IPS DF 19.7 (cell line): ENCODE results near the gene CDCA5.

ENCODE experiments used
- DNase-seq: peaks from one replicate; pipeline ENCODE4 v3.0.0-alpha.2; 2013; ENCODE audit warnings: low read depth, low spot score

Gene CDCA5

DNA sequence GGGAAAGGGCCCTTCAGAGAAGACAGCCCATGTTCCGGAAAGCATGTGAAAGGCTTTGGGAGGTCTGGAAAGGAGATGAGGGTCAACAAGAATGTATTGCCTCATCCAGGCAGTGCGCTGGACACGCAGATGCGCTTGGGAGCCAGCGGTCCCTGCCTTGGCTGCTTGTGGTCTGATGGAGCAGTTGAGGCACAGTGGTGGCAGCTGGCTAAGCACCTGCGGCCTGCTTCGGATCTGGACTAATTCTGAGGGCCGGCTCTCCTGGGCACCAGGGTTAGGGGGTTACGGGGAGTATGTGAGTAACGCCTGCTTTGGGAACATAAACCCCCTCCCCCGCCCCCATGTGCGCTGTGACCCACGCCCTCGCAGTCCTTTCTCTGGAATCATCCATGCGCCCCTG lies 23.2 kb upstream of the CDCA5 start:
- DNase-seq = no peak

DNA sequence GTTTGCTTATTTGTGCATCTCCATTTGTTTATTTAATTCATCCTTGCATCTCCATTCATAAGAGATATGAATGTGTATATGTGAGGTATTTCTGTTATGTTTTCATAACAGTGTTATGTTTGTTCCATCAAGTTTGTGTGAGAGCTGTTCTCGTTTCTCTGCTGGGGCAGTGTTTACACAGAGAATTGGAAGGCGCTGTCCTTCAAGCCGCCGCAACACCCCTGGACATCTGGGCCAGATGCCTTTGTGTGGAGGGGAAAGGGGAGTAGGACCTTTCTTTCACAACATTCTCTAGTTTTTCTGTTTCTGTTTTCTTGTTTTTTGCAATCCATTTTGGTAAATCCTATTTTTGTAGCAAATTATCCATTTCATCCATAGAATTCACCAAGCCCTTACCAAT lies 20.8 kb upstream of the CDCA5 start:
- no peak for DNase-seq

DNA sequence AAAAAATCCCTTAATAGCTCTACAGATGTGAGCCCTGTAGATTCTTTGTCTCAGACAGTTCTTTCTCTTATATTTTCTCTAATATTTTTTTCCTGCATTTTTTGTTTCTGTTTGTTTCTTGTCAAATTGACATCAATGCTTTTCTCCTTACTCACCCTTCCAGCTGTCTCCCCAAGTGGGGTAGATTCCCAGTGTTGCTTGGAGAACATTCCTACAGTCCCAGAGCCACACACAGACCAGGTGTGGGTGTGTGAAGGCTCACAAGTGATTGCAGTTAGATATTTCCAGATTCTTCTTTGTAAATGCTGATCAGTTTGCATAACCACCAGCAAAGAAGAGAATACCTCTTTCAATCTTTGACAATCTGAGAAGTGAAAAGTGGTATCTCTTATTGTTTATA lies 19.6 kb upstream of the CDCA5 start:
- DNase-seq = no peak

DNA sequence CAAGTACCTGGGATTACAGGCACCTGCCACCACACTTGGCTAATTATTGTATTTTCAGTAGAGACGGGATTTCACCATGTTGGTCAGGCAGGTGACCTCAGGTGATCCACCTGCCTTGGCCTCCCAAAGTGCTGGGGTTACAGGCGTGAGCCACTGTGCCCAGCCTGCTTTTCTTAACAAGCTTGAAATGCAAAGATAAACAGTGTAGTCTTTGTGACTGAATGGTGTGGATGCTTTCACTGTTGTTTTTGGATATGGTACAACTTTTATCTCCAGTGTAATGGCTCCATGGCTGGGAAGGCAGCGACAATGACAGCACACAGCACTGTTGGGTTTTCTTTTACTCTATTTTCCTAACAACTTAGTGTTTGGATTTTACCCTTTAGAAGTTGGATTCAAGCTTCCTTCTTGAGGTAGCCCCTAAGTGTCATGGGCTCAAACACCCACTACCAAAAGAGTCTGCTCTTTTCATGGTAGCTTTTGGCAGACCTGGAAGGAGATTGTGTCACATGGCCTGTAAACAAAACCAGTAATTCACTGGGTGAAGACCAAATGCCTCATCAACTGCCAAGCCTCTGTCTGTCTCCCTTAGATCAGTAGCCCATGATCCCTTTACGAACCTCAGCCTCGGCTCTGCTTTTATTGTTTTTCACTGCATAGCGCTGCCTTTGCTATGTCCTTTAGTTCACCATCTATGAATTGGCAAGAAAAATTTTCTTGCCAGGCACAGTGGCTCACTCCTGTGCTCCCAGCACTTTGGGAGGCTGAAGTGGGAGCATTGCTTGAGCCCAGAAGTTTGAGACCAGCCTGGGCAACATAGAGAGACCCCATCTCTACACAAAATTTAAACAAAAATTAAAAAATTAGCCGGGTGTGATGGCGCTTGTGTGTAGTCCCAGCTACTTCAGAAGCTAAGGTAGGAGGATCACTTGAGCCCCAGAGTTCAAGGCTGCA lies 18.6 kb upstream of the CDCA5 start:
- no peak for DNase-seq

DNA sequence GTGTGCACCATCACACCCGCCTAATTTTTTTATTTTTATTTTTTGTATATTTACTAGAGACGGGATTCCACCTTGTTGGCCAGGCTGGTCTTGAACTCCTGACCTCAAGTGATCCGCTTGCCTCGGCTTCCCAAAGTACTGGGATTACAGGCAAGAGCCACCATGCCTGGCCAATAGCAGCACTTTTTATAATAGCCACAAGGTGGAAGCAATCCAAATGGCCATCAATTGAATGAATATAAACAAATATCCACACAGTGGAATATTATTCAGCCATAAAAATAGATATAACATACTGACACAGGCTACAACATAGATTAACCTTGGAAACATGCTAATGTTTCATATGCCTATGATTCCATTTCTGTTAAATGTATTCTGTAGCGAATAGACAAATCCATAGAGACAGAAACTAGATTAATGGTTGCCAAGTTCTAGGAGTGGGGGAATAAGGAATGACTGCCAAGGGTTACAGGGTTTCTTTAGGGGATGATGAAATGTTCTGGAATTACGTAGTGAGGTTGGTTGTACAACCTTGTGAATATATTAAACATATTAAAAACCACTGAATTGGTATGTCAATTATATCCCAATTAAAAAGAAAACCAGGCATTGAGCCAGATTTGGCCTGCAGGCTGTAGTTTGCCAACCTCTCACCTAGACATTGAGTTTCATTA lies 17.0 kb upstream of the CDCA5 start:
- no peak for DNase-seq

DNA sequence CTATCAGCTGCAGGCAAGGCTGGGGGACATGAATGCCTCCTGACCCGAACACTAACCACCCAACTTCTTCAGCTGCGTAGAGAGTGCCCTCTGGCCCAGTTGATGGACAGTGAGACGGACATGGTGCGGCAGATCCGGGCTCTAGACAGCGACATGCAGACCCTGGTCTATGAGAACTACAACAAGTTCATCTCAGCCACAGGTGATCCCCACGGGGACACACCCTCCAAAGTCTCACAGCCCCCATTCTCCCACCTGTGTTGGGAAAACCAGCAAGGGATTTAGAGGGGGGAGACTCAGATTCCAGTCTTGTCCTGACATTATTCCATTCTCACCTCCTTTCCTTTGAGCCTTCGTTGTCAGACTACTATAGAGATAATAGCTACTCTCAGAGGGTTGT lies 13.1 kb upstream of the CDCA5 start:
- DNase-seq = no peak

DNA sequence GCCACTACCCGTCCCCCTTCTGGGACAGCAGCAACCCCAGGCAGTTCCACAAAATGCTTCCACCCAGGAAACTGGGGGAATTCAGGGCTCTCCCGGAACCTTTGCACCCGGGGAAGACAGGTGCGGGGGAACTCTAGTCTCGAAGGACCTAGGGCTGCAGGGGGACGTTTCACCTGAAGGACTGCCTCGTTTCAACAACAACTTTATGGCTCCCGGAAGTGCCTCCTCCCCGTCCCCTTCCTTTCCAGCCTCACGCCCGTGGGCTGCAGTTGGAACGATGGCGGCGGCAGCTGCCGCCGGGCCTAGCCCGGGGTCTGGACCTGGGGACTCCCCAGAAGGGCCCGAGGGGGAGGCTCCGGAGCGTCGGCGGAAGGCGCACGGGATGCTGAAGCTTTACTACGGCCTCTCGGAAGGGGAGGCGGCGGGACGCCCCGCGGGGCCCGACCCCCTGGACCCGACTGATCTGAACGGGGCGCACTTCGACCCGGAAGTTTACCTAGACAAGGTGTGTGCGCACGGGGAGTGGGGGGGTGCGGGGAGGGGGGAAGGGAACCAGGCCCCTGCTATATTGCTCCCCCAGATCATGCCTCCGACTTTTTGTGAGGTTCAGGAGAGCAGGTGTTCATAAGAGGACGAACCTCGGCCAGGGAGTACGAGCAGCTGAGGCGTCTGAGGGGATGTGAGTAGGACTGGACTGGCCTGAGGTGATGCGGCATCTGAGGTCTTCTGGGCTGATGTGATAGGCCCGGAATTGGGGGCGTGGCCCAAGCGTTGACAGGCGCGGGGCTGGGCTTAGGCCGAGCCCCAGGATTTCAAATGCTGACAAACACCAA lies 12.3 kb upstream of the CDCA5 start, which contains the start of gene VPS51:
Gene VPS51 (plus strand): TSS at position 241 of the 833 bp plus-strand sequence. CDS start 37 bp downstream, at position 278.
- DNase-seq = peak; percentile 82

DNA sequence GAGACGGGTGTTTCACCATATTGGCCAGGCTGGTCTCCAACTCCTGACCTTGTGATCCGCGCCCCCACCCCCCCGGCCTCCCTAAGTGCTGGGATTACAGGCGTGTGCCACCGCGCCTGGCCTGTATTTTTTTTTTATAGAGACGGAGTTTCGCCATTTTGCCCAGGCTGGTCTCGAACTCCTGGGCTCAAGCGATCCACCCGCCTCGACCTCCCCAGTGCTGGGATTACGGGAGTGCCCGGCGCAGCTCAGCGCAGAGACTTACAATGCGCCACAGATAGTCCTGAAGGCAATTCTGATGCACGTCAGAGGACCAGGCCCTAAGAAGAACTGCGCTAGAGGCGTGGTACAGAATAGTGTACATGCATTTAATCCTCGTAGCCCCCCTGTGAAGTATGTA lies 11.6 kb upstream of the CDCA5 start:
- no peak for DNase-seq

DNA sequence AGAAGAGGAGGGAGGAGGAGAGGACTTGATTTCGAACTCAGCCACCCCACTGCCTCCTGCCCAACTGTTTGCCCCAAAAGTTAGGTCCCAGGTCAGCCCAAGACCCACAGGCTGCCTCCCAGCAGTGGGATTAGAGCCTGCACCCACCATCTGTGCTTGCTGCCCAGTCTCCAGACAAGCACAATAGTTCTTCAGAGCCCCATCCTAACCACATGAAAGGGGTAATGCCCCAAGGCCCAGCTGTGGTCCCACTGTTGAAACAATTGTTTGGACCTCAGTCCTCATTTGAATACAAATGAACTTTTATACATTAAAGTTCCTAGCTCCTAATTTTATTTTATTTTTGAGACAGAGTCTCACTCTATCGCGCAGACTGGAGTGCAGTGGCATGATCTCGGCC lies 6.8 kb upstream of the CDCA5 start:
- no peak for DNase-seq

DNA sequence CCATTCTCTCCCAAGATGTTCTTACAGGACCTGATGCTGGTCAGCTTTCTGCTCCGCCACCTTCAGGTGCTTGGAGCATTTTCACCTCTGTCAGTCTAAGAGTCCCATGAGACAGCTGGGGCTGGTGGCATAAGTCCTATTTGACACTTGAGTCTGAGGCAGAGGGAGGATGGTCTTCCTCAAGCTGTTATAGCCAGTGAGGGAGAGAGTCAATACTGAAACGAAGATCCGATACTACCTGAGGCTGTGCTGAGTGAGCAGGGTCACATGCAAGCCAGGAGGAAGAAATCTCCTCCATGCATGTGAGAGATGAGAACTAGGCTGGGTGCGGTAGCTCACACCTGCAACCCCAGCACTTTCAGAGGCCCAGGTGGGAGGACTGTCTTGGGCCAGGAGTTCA lies 5.8 kb upstream of the CDCA5 start:
- no peak for DNase-seq

DNA sequence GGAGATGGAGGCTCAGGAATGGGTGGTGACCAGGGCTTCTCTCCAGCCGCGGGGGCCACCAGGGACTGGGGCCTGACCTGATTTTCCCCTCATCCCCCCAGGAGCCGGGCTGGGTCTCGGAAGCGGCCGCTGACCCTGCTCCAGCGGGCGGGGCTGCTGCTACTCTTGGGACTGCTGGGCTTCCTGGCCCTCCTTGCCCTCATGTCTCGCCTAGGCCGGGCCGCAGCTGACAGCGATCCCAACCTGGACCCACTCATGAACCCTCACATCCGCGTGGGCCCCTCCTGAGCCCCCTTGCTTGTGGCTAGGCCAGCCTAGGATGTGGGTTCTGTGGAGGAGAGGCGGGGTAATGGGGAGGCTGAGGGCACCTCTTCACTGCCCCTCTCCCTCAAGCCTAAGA lies 4.0 kb upstream of the CDCA5 start:
- DNase-seq = no peak

DNA sequence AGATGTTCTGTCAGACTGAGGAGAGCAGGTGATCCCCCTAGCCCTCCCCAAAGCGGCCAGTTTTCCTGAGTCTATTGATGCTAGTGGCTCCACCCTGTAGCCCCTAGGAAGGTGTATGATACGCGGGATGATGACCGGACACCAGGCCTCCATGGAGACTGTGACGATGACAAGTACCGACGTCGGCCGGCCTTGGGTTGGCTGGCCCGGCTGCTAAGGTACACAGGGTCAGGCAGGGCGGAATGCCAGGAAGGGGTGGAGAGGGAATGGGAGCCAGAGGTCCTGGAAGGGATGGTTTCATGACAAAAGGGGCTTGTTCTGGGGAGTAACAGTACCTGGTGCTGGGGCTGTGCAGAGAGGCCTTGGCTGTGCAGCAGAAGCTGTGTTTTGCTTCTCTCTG lies 3.4 kb upstream of the CDCA5 start:
- DNase-seq = no peak

DNA sequence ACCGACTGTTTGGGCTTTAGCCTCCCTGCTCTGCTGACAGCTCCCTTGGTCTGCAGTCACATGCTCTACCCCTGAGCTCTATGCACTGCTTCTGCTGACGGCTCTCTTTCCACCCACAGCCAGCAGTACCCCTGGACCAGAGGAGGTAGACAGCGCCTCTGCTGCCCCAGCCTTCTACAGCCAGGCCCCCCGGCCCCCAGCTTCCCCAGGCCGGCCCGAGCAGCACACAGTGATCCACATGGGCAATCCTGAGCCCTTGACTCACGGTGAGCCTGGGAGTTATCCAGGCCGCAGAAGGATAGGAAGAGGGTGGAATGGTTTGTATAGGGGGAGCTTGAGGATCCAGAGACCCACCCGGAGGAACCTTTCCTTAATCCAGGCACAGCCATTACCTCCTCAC lies 3.0 kb upstream of the CDCA5 start:
- no peak for DNase-seq

DNA sequence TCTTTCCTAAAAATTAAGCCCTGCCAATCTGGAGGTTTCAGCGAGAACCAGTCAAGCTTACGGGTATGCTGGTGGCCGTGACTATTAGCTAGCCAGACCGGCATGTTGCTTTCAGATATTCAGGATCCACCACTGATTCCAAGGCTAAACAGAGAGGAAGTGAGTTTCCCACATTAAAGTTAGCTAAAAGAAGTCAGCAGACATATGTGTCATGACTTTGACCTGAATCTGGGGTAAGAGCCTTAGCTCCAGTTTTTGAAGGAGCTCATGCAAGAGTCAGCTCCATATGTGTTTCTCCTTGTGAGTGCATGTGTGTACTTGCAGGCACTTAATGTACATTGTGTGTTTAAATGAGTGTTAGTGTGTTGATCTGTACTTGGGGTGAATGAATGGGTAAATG lies 1.6 kb upstream of the CDCA5 start:
- no peak for DNase-seq

DNA sequence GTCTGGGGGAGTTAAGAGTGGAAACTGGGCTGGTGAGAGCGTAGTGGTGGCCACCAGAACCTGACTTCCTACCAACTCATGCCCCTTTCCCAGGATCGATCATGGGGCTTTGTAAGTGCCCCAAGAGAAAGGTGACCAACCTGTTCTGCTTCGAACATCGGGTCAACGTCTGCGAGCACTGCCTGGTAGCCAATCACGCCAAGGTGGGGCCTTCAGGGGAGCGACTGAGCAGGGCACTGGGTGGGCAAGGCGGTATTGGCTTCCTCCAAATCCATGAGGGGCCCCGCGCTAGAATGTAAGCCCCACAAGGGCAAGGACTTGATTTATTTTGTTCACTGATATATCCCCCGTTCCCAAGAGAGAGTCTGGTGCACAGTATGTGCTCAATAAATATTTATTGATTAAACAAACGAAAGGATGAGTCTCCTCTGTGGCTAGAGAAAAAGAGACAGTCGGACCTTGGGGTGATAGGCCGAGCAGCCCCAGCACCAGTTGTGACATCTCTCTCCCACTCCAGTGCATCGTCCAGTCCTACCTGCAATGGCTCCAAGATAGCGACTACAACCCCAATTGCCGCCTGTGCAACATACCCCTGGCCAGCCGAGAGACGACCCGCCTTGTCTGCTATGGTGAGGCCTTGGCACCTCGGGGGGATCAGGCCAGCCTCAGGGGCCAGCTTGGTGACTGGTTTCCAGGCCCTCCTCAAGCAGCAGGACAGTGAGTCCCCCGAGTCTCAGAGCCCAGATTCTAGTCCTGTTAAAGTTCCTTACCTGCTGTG lies 947 bp upstream of the CDCA5 start:
- DNase-seq = no peak

DNA sequence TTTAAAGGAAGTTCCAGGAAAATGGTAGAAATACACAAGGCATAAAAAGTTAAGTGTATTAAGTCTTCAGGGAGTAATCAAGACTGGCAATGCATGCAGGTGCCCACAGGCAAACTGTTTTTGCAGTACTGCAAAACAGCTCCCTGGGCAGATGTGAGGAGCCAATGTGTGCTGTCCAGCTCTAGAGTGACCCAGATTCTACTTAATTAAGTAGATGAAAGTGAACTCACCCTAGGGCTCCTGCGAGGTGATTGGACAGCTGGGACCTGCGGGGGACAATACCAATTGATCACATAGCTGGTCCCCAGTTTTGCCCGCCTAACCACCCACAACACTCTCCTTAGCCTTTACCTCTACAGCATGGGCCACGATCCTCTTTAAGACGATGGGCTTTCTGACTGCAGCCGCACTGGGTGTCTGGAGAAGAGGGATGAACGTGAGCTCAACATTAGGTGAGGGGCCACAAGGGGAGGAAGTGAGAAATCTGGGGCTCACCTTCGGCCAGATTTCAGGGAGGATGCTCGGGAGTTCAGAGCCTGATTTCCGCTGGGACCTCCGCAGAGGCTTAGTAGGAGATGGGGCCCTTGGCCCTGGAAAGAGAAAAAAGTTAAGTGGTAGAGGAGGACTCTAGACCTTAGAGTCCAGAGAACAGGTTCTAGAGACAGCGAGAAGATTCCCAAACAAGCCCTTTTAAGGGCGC lies 556 bp downstream of the CDCA5 start:
- DNase-seq = no peak

DNA sequence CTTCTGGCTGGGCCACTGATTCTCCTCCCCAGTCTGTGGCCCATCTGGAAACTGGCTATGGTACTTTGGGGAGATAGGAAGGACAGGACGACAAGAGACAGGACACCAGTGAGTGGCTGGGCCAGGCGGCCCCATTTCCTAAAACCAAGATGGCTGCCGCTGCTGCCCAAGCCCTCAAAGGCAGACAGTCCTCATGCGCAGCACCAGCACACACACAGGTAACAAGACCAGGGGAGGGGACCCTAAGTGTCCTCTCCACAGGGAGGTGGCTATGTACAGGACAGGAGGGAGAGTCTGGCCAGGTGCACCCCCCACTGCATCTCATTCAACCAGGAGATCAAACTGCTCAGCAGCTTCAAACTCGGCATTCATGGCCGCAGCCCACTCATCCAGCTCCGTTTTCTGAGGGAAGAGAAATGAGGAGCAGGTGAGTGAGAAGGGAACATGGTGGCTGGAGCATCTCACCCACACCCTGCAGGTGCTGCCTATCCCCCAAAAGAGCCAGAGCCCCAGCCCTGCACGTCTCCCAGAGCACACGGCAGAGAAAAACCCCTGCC lies 5.0 kb downstream of the CDCA5 start:
- DNase-seq = no peak

DNA sequence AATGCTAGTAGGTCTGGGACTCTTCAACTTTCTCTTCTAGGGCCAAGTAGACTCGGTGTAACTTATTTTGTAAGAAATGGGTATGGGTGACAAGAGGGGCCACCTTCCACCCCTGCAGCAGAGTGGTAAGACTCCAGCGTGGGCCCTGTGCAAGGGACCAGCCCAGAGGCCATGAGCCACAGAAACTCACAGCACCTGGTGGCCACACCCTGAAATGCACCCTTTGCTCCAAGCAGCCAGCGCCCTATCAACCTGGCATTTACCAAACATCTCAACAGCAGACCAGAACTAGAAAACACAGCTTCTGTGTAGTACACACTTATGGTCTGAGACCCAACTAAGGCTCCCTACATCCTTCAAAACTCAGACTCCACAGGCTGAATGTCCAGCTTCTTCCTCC lies 5.7 kb downstream of the CDCA5 start:
- no peak for DNase-seq

DNA sequence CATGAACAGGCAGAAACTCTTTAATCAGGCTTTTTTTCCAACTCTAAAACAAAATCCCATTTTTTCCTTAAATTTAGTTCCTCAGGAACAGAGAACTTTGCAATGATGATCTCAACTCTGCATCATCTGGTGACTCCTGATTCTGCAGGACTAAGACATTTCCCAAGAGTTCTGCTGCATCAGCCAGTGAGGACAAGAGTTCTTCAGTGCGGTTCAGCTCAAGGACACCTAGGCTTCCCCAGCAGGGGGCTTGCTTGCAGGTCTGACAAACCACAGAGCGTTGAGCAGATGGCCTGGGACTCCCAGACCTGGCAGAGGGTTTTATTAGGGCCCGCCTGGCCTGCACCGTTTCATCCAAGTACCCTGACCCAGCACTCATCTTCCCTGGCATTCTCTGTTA lies 6.4 kb downstream of the CDCA5 start:
- DNase-seq = no peak

DNA sequence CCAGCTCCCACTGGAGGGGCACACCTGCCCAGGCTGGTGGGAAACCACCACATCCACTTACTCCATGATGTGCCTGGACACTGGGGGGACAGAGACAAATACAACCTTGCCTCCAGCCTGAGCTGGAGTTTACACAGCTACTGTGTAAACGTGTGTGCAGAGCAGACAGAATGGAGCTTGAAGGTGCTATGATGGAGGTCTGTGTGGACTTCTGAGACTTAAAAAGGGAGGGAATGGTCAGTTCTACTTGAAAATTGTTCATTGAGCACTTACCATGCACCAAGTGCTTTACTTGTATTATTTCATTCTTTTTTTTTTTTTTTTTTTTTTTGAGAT lies 11.2 kb downstream of the CDCA5 start:
- no peak for DNase-seq
